Liver (tissue), 9 donors: ENCODE results near the gene AGBL5. TPM values are rescaled to one million over a fixed set of nuclear protein-coding genes. Genes with fewer than 3 reads are reported as not detected.

Source experiments
- DNase-seq: peaks from one replicate; pipeline ENCODE4 v3.0.0-alpha.2; 2017; ENCODE audit warnings: low spot score
- H3K27ac ChIP-seq, 2 donors: one replicate each; pipeline ENCODE4 v1.7.0; 2013; ENCODE audit warnings: inconsistent platforms in 2 of 2, low read length in 2 of 2, control low read depth in 1 of 2, low read depth in 1 of 2, mild to moderate bottlenecking in 1 of 2
- H3K27me3 ChIP-seq, 4 donors: one replicate each; pipeline versions ENCODE4 v1.6.1 to v1.7.0; 2013; ENCODE audit warnings: low read length in 3 of 4, inconsistent platforms in 1 of 4, mild to moderate bottlenecking in 1 of 4, moderate library complexity in 1 of 4; ENCODE audit not compliant: control insufficient read depth in 4 of 4, insufficient read depth in 4 of 4
- H3K36me3 ChIP-seq, 4 donors: one replicate each; pipeline versions ENCODE4 v1.6.1 to v1.7.0; 2013; ENCODE audit warnings: low read length in 3 of 4, mild to moderate bottlenecking in 3 of 4, low read depth in 1 of 4, moderate library complexity in 1 of 4; ENCODE audit not compliant: control insufficient read depth in 4 of 4, insufficient read depth in 3 of 4
- H3K4me1 ChIP-seq, 4 donors: one replicate each; pipeline versions ENCODE4 v1.6.1 to v1.7.0; 2013; ENCODE audit warnings: low read length in 3 of 4, mild to moderate bottlenecking in 3 of 4, moderate library complexity in 1 of 4; ENCODE audit not compliant: control insufficient read depth in 4 of 4, insufficient read depth in 4 of 4
- H3K4me3 ChIP-seq, 3 donors: one replicate each; pipeline versions ENCODE4 v1.6.1 to v1.7.0; 2013; ENCODE audit warnings: low read length in 3 of 3, control low read depth in 1 of 3, low read depth in 1 of 3, mild to moderate bottlenecking in 1 of 3
- H3K9ac ChIP-seq, 2 donors: one replicate each; pipeline ENCODE4 v1.7.0; 2013; ENCODE audit warnings: low read length in 2 of 2, mild to moderate bottlenecking in 2 of 2, moderate library complexity in 2 of 2, control low read depth in 1 of 2, low read depth in 1 of 2
- H3K9me3 ChIP-seq, 4 donors: one replicate each; pipeline versions ENCODE4 v1.6.1 to v1.7.0; 2013; ENCODE audit warnings: low read length in 3 of 4; ENCODE audit not compliant: control insufficient read depth in 4 of 4
- EGR1 ChIP-seq, 2 donors: IDR thresholded peaks; 2 replicates each; pipeline ENCODE4 v1.6.1; 2016 to 2018; ENCODE audit warnings: antibody characterized with exemption in 2 of 2, low read depth in 2 of 2
- FOXA1 ChIP-seq: IDR thresholded peaks from 2 replicates; pipeline ENCODE4 v1.6.1; 2016; ENCODE audit warnings: antibody characterized with exemption
- FOXA2 ChIP-seq: IDR thresholded peaks from 2 replicates; pipeline ENCODE4 v1.6.1; 2016; ENCODE audit warnings: antibody characterized with exemption
- GABPA ChIP-seq, 2 donors: IDR thresholded peaks in 1 of 2; conservative IDR thresholded peaks in 1 of 2; 2 replicates each; pipeline ENCODE4 v1.6.1; 2016; ENCODE audit warnings: antibody characterized with exemption in 2 of 2, mild to moderate bottlenecking in 1 of 2, moderate library complexity in 1 of 2
- HNF4A ChIP-seq, 2 donors: conservative IDR thresholded peaks; 2 replicates each; pipeline ENCODE4 v1.6.1; 2016; ENCODE audit warnings: antibody characterized with exemption in 2 of 2, mild to moderate bottlenecking in 2 of 2
- HNF4G ChIP-seq: IDR thresholded peaks from 2 replicates; pipeline ENCODE4 v1.6.1; 2016; ENCODE audit warnings: antibody characterized with exemption
- JUND ChIP-seq, 2 donors: IDR thresholded peaks; 2 replicates each; pipeline ENCODE4 v1.6.1; 2016; ENCODE audit warnings: antibody characterized with exemption in 2 of 2
- NR2F2 ChIP-seq: IDR thresholded peaks from 2 replicates; pipeline ENCODE4 v1.6.1; 2016; ENCODE audit warnings: antibody characterized with exemption
- RAD21 ChIP-seq, 2 donors: IDR thresholded peaks; 2 replicates each; pipeline ENCODE4 v1.6.1; 2016; ENCODE audit warnings: antibody characterized with exemption in 2 of 2, mild to moderate bottlenecking in 2 of 2
- RXRA ChIP-seq, 2 donors: IDR thresholded peaks; 2 replicates each; pipeline ENCODE4 v1.6.1; 2017 to 2018; ENCODE audit warnings: antibody characterized with exemption in 2 of 2, mild to moderate bottlenecking in 1 of 2
- SP1 ChIP-seq: IDR thresholded peaks from 2 replicates; pipeline ENCODE4 v1.6.1; 2018; ENCODE audit warnings: antibody characterized with exemption, mild to moderate bottlenecking
- TAF1 ChIP-seq: conservative IDR thresholded peaks from 2 replicates; pipeline ENCODE4 v1.6.1; 2016; ENCODE audit warnings: antibody characterized with exemption, mild to moderate bottlenecking
- YY1 ChIP-seq: IDR thresholded peaks from 2 replicates; pipeline ENCODE4 v1.6.1; 2016; ENCODE audit warnings: antibody characterized with exemption, mild to moderate bottlenecking
- WGBS: extraction: QIAGEN DNeasy Blood & Tissue Kit; methylation state at CpG from one replicate; pipeline ENCODE4 v1.1.7; 2013; 5-methylcytosine and 5-hydroxymethylcytosine counted together
- polyA plus RNA-seq, 2 donors: library from polyadenylated mRNA; stranded (reverse) in 1 of 2; unstranded in 1 of 2; fragments of 200-250 nt in 1 of 2; fragments of >200 nt in 1 of 2; fragmentation: Nextera tagmentation in 1 of 2; extraction: Ambion mirVana in 1 of 2; gene quantifications; one replicate each; pipeline versions ENCODE4 v1.2.1 to v1.2.3, GENCODE V29; 2013 to 2015
- total RNA-seq, 2 donors: library from RNA; depleted of rRNA; stranded (reverse); fragments of >200 nt; gene quantifications; one replicate each; pipeline ENCODE4 v1.2.3, GENCODE V29; 2014
- TF ChIP-seq, protein P1 (sequence below): IDR thresholded peaks from 2 replicates; pipeline ENCODE4 v1.6.1; 2016; ENCODE audit warnings: antibody characterized with exemption, mild to moderate bottlenecking
- TF ChIP-seq, protein P2 (sequence below): IDR thresholded peaks from 2 replicates; pipeline ENCODE4 v1.6.1; 2016; ENCODE audit warnings: antibody characterized with exemption
- TF ChIP-seq, protein P3 (sequence below): fragments of 150-350 bp; IDR thresholded peaks from 2 replicates; pipeline ENCODE4 v1.5.1; 2017; ENCODE audit warnings: improper control_type of control experiment, low read depth, low read length; ENCODE audit not compliant: missing input control
- TF ChIP-seq, protein P4 (sequence below): IDR thresholded peaks from 2 replicates; pipeline ENCODE4 v1.6.1; 2016; ENCODE audit warnings: antibody characterized with exemption
- TF ChIP-seq, protein P5 (sequence below): IDR thresholded peaks from 2 replicates; pipeline ENCODE4 v1.6.1; 2016; ENCODE audit warnings: antibody characterized with exemption
- donor health status: healthy.
- donor health status: healthy.
- donor health status: healthy.
- donor health status: healthy.
- donor health status: healthy.

The AGBL5 gene
- total and polyA plus RNA-seq, 4 donors, result 3.2 to 9.0 (median 4.8) TPM

DNA sequence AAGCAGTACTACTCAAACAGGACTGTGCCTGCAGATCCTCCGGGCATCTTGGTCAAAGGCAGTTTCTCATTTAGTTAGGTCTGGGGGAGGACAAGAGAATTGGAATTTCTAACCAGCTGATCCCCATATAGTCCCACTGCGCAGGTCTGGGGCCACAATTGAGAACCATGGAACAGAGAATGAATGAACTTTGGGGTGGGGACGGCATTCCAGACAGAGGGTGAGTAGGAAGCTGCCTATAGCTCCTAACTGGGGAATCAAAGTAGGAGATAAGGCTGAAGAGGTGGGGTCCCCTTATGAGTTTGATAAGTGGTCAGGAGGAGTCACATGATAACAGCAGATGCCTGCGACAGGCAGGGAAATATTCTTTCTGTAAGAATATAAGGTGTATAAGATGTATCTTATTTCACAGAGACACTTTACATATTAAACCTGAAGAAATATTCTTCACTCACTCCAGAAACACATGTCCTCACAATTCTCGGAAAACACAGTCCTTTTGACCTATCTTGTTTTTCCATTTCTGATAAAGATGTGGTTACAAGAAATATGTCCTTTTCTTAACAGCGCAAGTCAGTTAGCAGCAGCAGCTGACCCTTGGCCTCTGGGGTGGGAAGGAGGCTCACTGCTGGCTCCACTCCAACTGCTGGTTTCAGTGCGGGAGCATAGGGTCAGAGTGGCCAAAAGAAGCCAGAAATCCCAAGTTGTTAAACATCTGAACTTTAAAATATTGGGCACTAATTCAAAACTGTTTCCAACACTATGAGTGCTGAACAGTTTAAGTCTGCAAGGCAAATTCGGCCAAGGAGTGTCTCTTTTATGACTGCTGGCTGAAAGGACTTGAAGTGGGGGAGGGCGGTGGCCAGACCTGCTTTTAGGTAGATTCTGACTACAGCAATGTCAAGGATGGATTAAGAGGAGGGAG, 31.3 kb upstream of the AGBL5 start:
- Histone ChIP-seq H3K9ac (no peak overlapping the region), H3K36me3 (peaks cover 3 to 23% (median 8%) of the 10 kb centered on the region in 4 donors), H3K4me3 (no peak overlapping the region), H3K27me3 (no peaks in the 10 kb centered on the region), H3K27ac (peak overlapping the region in 1 of 2 donors; percentile 1), H3K9me3 (no peaks in the 10 kb centered on the region), H3K4me1 (peaks cover 20 to 59% (median 49%) of the 10 kb centered on the region in 4 donors)
- TF ChIP-seq YY1, result no peak
- peak; percentile 22 to 50 for TF ChIP-seq RAD21 (IDR thresholded peaks at IDR 0.05)
- TF ChIP-seq, protein P1, sequence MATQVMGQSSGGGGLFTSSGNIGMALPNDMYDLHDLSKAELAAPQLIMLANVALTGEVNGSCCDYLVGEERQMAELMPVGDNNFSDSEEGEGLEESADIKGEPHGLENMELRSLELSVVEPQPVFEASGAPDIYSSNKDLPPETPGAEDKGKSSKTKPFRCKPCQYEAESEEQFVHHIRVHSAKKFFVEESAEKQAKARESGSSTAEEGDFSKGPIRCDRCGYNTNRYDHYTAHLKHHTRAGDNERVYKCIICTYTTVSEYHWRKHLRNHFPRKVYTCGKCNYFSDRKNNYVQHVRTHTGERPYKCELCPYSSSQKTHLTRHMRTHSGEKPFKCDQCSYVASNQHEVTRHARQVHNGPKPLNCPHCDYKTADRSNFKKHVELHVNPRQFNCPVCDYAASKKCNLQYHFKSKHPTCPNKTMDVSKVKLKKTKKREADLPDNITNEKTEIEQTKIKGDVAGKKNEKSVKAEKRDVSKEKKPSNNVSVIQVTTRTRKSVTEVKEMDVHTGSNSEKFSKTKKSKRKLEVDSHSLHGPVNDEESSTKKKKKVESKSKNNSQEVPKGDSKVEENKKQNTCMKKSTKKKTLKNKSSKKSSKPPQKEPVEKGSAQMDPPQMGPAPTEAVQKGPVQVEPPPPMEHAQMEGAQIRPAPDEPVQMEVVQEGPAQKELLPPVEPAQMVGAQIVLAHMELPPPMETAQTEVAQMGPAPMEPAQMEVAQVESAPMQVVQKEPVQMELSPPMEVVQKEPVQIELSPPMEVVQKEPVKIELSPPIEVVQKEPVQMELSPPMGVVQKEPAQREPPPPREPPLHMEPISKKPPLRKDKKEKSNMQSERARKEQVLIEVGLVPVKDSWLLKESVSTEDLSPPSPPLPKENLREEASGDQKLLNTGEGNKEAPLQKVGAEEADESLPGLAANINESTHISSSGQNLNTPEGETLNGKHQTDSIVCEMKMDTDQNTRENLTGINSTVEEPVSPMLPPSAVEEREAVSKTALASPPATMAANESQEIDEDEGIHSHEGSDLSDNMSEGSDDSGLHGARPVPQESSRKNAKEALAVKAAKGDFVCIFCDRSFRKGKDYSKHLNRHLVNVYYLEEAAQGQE, result peak; percentile 73
- peak; percentile 10 for TF ChIP-seq HNF4G
- TF ChIP-seq, protein P2, sequence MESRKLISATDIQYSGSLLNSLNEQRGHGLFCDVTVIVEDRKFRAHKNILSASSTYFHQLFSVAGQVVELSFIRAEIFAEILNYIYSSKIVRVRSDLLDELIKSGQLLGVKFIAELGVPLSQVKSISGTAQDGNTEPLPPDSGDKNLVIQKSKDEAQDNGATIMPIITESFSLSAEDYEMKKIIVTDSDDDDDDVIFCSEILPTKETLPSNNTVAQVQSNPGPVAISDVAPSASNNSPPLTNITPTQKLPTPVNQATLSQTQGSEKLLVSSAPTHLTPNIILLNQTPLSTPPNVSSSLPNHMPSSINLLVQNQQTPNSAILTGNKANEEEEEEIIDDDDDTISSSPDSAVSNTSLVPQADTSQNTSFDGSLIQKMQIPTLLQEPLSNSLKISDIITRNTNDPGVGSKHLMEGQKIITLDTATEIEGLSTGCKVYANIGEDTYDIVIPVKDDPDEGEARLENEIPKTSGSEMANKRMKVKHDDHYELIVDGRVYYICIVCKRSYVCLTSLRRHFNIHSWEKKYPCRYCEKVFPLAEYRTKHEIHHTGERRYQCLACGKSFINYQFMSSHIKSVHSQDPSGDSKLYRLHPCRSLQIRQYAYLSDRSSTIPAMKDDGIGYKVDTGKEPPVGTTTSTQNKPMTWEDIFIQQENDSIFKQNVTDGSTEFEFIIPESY, result no peak
- no peak for TF ChIP-seq FOXA1
- peak; percentile 56 to 58 for TF ChIP-seq RXRA (IDR thresholded peaks at IDR 0.05)
- no peak for TF ChIP-seq TAF1
- TF ChIP-seq EGR1 (IDR thresholded peaks at IDR 0.05; ENCODE audit: low read depth in 2 of 2), result no peak
- no peak for TF ChIP-seq JUND (IDR thresholded peaks at IDR 0.05)
- TF ChIP-seq GABPA (IDR thresholded peaks at IDR 0.05 in 1 of 2, conservative IDR thresholded peaks at IDR 0.05 in 1 of 2), result no peak
- peak; percentile 65 to 67 for TF ChIP-seq HNF4A (conservative IDR thresholded peaks at IDR 0.05)
- TF ChIP-seq, protein P3, sequence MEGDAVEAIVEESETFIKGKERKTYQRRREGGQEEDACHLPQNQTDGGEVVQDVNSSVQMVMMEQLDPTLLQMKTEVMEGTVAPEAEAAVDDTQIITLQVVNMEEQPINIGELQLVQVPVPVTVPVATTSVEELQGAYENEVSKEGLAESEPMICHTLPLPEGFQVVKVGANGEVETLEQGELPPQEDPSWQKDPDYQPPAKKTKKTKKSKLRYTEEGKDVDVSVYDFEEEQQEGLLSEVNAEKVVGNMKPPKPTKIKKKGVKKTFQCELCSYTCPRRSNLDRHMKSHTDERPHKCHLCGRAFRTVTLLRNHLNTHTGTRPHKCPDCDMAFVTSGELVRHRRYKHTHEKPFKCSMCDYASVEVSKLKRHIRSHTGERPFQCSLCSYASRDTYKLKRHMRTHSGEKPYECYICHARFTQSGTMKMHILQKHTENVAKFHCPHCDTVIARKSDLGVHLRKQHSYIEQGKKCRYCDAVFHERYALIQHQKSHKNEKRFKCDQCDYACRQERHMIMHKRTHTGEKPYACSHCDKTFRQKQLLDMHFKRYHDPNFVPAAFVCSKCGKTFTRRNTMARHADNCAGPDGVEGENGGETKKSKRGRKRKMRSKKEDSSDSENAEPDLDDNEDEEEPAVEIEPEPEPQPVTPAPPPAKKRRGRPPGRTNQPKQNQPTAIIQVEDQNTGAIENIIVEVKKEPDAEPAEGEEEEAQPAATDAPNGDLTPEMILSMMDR, result no peak
- TF ChIP-seq FOXA2, result no peak
- peak; percentile 57 for TF ChIP-seq SP1
- TF ChIP-seq, protein P4, sequence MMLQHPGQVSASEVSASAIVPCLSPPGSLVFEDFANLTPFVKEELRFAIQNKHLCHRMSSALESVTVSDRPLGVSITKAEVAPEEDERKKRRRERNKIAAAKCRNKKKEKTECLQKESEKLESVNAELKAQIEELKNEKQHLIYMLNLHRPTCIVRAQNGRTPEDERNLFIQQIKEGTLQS, result no peak
- TF ChIP-seq, protein P5, sequence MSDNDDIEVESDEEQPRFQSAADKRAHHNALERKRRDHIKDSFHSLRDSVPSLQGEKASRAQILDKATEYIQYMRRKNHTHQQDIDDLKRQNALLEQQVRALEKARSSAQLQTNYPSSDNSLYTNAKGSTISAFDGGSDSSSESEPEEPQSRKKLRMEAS, result no peak
- peak; percentile 100 for TF ChIP-seq NR2F2
- DNase-seq, result peak; percentile 56
- WGBS, result 50% methylated on average over 9 of the region's 9 CpGs
